Fibroblast of pulmonary artery (primary cell): ENCODE measurements around the gene LRP1B.

Experiments
- DNase-seq: peaks from one replicate; pipeline ENCODE4 v3.0.0-alpha.2; 2010; ENCODE audit warnings: low read depth
- H3K4me3 ChIP-seq: replicated peaks from 2 replicates; pipeline ENCODE4 v1.5.1; 2011; ENCODE audit warnings: low read depth, mild to moderate bottlenecking, control low read depth, low read length, moderate library complexity
- CTCF ChIP-seq: IDR thresholded peaks from 2 replicates; pipeline ENCODE4 v1.5.1; 2011; ENCODE audit warnings: mild to moderate bottlenecking, control low read depth, low read length, inconsistent platforms; ENCODE audit errors: missing control alignments

LRP1B gene

GRCh38 chr2:140808211-140808610 is 1322.6 kb downstream of the LRP1B start:
- H3K4me3 ChIP-seq = no peak overlapping the region
- TF ChIP-seq CTCF = no peak
- no peak for DNase-seq

GRCh38 chr2:140804700-140805260 is 1326.0 kb downstream of the LRP1B start:
- no peak for DNase-seq
- no peak for TF ChIP-seq CTCF

GRCh38 chr2:140801311-140801710 is 1329.5 kb downstream of the LRP1B start:
- H3K4me3 ChIP-seq = no peak overlapping the region
- TF ChIP-seq CTCF = no peak
- no peak for DNase-seq

More at GRCh38 chr2:140804700-140805260, 1326.0 kb downstream of the LRP1B start:
- H3K4me3 ChIP-seq = no peak overlapping the region

- no peak for DNase-seq
- TF ChIP-seq CTCF = no peak
- H3K4me3 ChIP-seq = no peak overlapping the region
Observed at GRCh38 chr2:140797718-140798117, 1333.1 kb downstream of the LRP1B start.

GRCh38 chr2:140791802-140792201 is 1339.0 kb downstream of the LRP1B start:
- no peak for TF ChIP-seq CTCF
- DNase-seq = no peak
- no peak overlapping the region for H3K4me3 ChIP-seq

- no peak overlapping the region for H3K4me3 ChIP-seq
- DNase-seq = no peak
- no peak for TF ChIP-seq CTCF
Observed at GRCh38 chr2:140786585-140786984, 1344.2 kb downstream of the LRP1B start.

GRCh38 chr2:140775411-140775810 is 1355.4 kb downstream of the LRP1B start:
- no peak for DNase-seq
- no peak overlapping the region for H3K4me3 ChIP-seq
- no peak for TF ChIP-seq CTCF
